ENCODE measurements around the gene CD300LG.
"Not testable (repeated sequence)": the region's sequence is repeated elsewhere in the genome, so short reads cannot be mapped to it uniquely, and the experiment has no call there.

The CD300LG gene

GRCh38 chr17:43854498-43854897, 7.5 kb downstream of the CD300LG start:
- DNase-seq (ENCODE audit: low read depth in 3 of 3, low spot score in 1 of 3) = no peak

GRCh38 chr17:43855061-43855460, 8.1 kb downstream of the CD300LG start:
- DNase-seq (ENCODE audit: low read depth in 3 of 3, low spot score in 1 of 3) = no peak

- DNase-seq (ENCODE audit: low read depth in 3 of 3, low spot score in 1 of 3) = no peak
Observed at GRCh38 chr17:43856141-43856540, 9.2 kb downstream of the CD300LG start.

- DNase-seq (ENCODE audit: low read depth in 3 of 3, low spot score in 1 of 3) = no peak
Observed at GRCh38 chr17:43857141-43857540, 10.2 kb downstream of the CD300LG start.

GRCh38 chr17:43857957-43858600, 11.1 kb downstream of the CD300LG start:
- no peak for DNase-seq (ENCODE audit: low read depth in 3 of 3, low spot score in 1 of 3)

GRCh38 chr17:43860077-43860725, 13.2 kb downstream of the CD300LG start:
- DNase-seq (ENCODE audit: low read depth in 3 of 3, low spot score in 1 of 3) = no peak

GRCh38 chr17:43860927-43861622, 14.1 kb downstream of the CD300LG start:
- no peak for DNase-seq (ENCODE audit: low read depth in 3 of 3, low spot score in 1 of 3)

GRCh38 chr17:43861960-43862359, 15.0 kb downstream of the CD300LG start:
- no peak for DNase-seq (ENCODE audit: low read depth in 3 of 3, low spot score in 1 of 3)

- no peak for DNase-seq (ENCODE audit: low read depth in 3 of 3, low spot score in 1 of 3)
Observed at GRCh38 chr17:43864161-43864984, 17.4 kb downstream of the CD300LG start.

GRCh38 chr17:43868226-43868994, 21.4 kb downstream of the CD300LG start:
- no peak for DNase-seq (ENCODE audit: low read depth in 3 of 3, low spot score in 1 of 3)

- not testable (repeated sequence) for DNase-seq (ENCODE audit: low read depth in 3 of 3, low spot score in 1 of 3)
Observed at GRCh38 chr17:43869031-43869430, 22.1 kb downstream of the CD300LG start.

GRCh38 chr17:43871946-43872690, 25.1 kb downstream of the CD300LG start:
- no peak for DNase-seq (ENCODE audit: low read depth in 3 of 3, low spot score in 1 of 3)

- DNase-seq (ENCODE audit: low read depth in 3 of 3, low spot score in 1 of 3) = no peak
Observed at GRCh38 chr17:43873091-43873490, 26.1 kb downstream of the CD300LG start.

GRCh38 chr17:43873815-43874214, 26.8 kb downstream of the CD300LG start:
- DNase-seq (ENCODE audit: low read depth in 3 of 3, low spot score in 1 of 3) = no peak

- DNase-seq (ENCODE audit: low read depth in 3 of 3, low spot score in 1 of 3) = no peak
Observed at GRCh38 chr17:43874293-43874692, 27.3 kb downstream of the CD300LG start.

GRCh38 chr17:43875476-43876147, 28.6 kb downstream of the CD300LG start:
- DNase-seq (ENCODE audit: low read depth in 3 of 3, low spot score in 1 of 3) = no peak

GRCh38 chr17:43877031-43877430, 30.1 kb downstream of the CD300LG start:
- no peak for DNase-seq (ENCODE audit: low read depth in 3 of 3, low spot score in 1 of 3)

- DNase-seq (ENCODE audit: low read depth in 3 of 3, low spot score in 1 of 3) = no peak
Observed at GRCh38 chr17:43877451-43878155, 30.6 kb downstream of the CD300LG start.

Measured in stimulated activated CD4-positive, alpha-beta T cell treated with anti-CD3 and anti-CD28 coated beads, TNF-alpha, amount 100 ng/mL, for 1 hour (primary cell).